Fibroblast of mammary gland (primary cell): Measurements from ENCODE around the gene KCNJ5.
A peak's percentile ranks its signal among the peaks of the same experiment; 100 is the strongest.

Source experiments
- DNase-seq: peaks from one replicate; pipeline ENCODE4 v3.0.0-alpha.2; 2010; ENCODE audit warnings: low read depth
- H3K4me3 ChIP-seq: 2 replicates; pipeline ENCODE4 v1.5.1; 2011; ENCODE audit warnings: low read depth, mild to moderate bottlenecking, low read length, moderate library complexity; ENCODE audit not compliant: control insufficient read depth
- TF ChIP-seq, protein P1 (sequence below): conservative IDR thresholded peaks from 2 replicates; pipeline ENCODE4 v1.5.1; 2011; ENCODE audit warnings: low read depth, low read length, inconsistent platforms; ENCODE audit not compliant: control insufficient read depth, insufficient read depth

Gene KCNJ5

DNA sequence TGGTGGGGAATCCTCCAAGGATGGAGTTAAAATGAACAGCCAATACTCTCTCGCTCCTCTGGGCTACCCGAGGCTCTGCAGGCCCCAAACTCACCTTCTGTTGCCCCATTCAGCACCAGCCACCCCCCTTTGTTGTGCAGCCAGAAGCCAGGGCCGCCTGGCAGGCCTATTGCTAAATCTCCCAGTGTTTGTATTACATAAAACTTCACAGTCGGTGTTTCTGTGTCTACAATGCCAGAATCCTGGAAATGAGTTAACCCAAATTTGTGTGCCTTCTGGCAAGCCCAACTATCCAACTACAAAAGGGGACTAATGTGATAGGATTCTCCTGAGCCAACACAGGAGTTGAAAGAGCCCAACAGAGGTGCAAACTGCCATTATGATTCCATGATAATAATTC is 9.3 kb downstream of the KCNJ5 start:
- H3K4me3 ChIP-seq: no peak overlapping the region
- TF ChIP-seq, protein P1, sequence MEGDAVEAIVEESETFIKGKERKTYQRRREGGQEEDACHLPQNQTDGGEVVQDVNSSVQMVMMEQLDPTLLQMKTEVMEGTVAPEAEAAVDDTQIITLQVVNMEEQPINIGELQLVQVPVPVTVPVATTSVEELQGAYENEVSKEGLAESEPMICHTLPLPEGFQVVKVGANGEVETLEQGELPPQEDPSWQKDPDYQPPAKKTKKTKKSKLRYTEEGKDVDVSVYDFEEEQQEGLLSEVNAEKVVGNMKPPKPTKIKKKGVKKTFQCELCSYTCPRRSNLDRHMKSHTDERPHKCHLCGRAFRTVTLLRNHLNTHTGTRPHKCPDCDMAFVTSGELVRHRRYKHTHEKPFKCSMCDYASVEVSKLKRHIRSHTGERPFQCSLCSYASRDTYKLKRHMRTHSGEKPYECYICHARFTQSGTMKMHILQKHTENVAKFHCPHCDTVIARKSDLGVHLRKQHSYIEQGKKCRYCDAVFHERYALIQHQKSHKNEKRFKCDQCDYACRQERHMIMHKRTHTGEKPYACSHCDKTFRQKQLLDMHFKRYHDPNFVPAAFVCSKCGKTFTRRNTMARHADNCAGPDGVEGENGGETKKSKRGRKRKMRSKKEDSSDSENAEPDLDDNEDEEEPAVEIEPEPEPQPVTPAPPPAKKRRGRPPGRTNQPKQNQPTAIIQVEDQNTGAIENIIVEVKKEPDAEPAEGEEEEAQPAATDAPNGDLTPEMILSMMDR: no peak
- DNase-seq: no peak

DNA sequence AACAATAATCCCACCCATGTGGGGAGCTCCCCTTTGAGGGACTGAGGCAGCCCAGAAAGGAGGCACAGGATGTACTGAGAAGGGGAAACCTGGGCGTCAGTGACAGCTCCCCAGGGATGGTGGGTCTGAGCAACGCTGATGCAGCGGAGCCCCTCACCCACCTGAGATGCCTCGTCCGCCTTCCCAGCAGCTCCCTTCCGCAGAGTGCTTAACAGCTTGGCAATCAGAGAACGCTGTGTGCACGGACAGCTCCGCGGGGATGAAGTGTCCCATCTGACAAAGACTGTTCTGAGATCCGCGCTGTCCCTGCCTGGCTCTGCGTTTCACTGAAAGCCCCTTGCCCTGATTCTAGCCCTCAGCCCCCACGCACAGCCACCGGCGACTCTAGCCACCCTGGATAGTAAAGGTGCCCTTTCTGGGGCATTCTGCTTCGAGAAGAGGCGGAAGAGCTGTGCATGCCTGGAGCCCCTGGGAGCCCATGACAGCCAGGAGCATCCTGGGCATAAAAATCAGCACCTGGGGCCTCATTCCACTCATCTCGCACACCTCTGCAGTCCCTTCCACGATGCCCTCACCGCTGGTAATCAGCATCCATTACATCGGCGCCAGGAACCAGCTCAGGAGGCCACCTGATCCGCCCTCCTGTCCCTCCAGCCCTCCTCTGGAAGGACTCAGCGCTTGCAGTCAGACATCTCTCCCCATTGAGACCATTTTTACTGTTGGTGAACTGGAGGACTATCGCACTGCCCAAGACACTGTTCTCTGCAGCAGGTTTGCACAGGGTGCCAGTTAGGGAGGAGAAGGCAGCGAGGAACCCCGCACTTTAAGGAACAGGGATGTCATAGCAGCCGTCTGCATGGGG is 10.7 kb downstream of the KCNJ5 start:
- H3K4me3 ChIP-seq: no peak overlapping the region
- DNase-seq: no peak
- TF ChIP-seq, protein P1: no peak

GRCh38 chr11:128902515-128903066 is 11.4 kb downstream of the KCNJ5 start:
- TF ChIP-seq, protein P1: no peak
- no peak overlapping the region for H3K4me3 ChIP-seq
- peak; percentile 64 for DNase-seq

GRCh38 chr11:128903248-128904061 is 12.3 kb downstream of the KCNJ5 start:
- no peak for DNase-seq
- no peak overlapping the region for H3K4me3 ChIP-seq
- TF ChIP-seq, protein P1: no peak

DNA sequence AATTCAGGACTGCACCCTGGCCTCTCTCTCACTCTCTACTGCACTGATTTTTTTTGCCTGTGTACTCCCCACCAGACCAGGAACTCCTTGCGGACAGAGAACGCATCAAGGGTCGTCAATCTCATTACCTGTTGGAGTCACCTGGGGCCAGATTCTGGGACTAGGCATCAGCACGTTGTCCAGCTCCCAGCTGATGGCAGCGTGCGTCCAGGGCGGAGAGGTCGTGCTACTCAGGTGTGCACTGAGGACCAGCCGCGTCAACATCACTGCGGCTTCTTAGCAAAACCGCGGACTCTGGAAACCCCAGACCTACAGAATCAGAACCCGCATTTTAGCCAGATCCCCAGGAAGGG is 13.1 kb downstream of the KCNJ5 start:
- no peak overlapping the region for H3K4me3 ChIP-seq

DNA sequence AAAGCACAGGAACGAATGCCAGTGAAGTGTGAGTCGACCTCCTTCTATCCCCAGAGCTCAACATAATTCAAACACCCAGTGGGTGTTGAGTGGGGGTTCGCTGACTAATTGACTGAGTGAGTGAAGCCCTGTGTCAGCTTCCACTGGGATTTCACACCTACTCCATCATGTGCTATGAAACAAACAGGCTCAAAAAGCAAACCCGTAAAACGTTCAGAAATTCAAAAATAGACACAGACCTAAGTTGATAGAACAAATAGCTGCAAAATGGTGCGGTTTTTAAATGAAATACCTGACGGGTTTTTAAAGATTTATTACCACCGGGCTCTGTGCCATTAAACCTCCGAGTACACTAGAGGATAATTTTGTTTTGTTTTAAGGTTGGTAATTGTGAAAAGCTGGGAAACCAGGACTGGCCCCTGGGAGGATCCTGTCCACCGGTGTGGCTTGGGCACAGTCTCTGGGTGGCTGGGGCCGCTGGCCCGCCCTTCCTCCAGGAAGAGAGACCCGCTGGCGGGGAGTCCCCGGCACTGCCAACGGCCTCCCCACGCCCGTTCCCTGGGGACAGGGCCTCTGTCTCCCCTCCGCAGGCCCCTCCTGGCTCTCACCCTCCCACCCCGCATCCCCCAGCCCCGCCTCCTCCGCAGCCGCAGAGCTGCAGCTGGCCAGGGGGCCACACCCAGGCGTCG is 13.6 kb downstream of the KCNJ5 start:
- peak; percentile 76 for DNase-seq
- H3K4me3 ChIP-seq: peak overlapping the region; percentile 52
- TF ChIP-seq, protein P1: no peak

More for the DNA sequence above, 13.1 kb downstream of the KCNJ5 start:
- TF ChIP-seq, protein P1: no peak
- no peak for DNase-seq
